HL-60 (cell line): ENCODE results near the gene PRDM11.

Source experiments
- GABPA ChIP-seq: IDR thresholded peaks from 2 replicates; pipeline ENCODE4 v1.6.1; 2012; ENCODE audit warnings: low read depth
- POLR2AphosphoS5 ChIP-seq: IDR thresholded peaks from 2 replicates; pipeline ENCODE4 v1.6.1; 2012; ENCODE audit warnings: low read depth
- REST ChIP-seq: IDR thresholded peaks from 2 replicates; pipeline ENCODE4 v1.6.1; 2012; ENCODE audit warnings: low read depth; ENCODE audit not compliant: insufficient replicate concordance
- SPI1 ChIP-seq: IDR thresholded peaks from 2 replicates; pipeline ENCODE4 v1.6.1; 2012; ENCODE audit warnings: low read depth, mild to moderate bottlenecking, borderline replicate concordance
- TF ChIP-seq, protein P1 (sequence below): IDR thresholded peaks from one replicate; pipeline ENCODE4 v1.5.1; 2011; ENCODE audit warnings: low read length, control low read depth, inconsistent platforms; ENCODE audit not compliant: insufficient read depth

DNA sequence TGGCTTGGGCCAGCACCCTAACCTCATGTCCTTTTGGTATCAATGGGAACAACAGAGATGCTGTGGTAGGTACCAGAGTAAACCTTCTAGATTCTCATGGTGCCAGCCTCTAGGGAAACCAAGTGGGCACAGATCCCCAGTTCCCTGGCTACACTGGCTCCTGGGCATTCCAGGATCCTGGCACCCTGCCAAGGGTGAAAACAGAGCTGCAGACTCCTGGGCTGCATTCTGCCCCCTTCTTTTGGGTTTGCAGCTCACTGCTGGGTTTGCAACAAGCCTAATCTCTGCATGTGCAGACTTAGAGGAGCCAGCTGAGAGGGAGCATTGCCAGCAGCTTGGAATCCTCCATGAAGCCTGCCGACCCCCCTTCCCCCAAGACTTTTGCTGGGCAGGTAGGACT is 30.6 kb downstream of the PRDM11 start:
- no peak for TF ChIP-seq POLR2AphosphoS5
- TF ChIP-seq, protein P1, sequence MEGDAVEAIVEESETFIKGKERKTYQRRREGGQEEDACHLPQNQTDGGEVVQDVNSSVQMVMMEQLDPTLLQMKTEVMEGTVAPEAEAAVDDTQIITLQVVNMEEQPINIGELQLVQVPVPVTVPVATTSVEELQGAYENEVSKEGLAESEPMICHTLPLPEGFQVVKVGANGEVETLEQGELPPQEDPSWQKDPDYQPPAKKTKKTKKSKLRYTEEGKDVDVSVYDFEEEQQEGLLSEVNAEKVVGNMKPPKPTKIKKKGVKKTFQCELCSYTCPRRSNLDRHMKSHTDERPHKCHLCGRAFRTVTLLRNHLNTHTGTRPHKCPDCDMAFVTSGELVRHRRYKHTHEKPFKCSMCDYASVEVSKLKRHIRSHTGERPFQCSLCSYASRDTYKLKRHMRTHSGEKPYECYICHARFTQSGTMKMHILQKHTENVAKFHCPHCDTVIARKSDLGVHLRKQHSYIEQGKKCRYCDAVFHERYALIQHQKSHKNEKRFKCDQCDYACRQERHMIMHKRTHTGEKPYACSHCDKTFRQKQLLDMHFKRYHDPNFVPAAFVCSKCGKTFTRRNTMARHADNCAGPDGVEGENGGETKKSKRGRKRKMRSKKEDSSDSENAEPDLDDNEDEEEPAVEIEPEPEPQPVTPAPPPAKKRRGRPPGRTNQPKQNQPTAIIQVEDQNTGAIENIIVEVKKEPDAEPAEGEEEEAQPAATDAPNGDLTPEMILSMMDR, result no peak
- no peak for TF ChIP-seq REST
- no peak for TF ChIP-seq SPI1
- TF ChIP-seq GABPA, result no peak
